Omental fat pad (tissue), 4 donors: ENCODE measurements around the gene KIRREL1. TPM values are rescaled to one million over a fixed set of nuclear protein-coding genes. Genes with fewer than 3 reads are reported as not detected.

ENCODE experiments used
- ATAC-seq: fragments of 150-250 bp; one replicate; pipeline ENCODE4 v1.9.1; 2016; ENCODE audit warnings: mild to moderate bottlenecking, moderate library complexity; ENCODE audit not compliant: low FRiP score
- DNase-seq: peaks from one replicate; pipeline ENCODE4 v3.0.0-alpha.2; 2019; ENCODE audit warnings: low spot score
- total RNA-seq, 4 donors: library from RNA; depleted of rRNA; stranded (reverse); fragments of >200 nt; gene quantifications; one replicate each; pipeline ENCODE4 v1.1.0, GENCODE V29; 2016
- TF ChIP-seq, protein P1 (sequence below), 3 donors: fragments of 450-650 bp; IDR thresholded peaks; one replicate each; pipeline ENCODE4 v1.5.1; 2016 to 2017; ENCODE audit warnings: antibody characterized with exemption in 3 of 3, mild to moderate bottlenecking in 3 of 3, moderate library complexity in 2 of 3

Gene KIRREL1
- total RNA-seq, 4 donors from 2014 or later, result 47.2 to 81.6 (median 61.6) TPM

DNA sequence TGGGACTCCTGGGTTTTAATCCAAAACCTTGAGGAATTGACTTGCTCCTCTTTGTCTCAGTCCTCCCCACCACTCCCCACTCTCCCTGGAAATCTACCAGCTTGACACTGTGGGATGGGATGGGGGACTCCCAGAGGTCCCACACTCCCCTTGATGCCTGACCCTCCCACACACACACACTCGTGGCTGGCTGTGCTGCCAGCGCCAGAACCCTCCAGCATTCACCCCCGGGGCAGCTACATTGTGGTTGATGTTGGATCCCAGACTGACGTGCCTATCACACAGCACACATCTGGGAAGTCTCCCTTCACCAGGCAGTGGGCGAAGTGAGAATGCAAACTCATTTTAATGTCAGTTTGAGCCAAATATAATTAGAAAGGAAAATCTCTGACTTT is 10.0 kb downstream of the KIRREL1 start:
- ATAC-seq (peak; percentile 24), DNase-seq (no peak)
- TF ChIP-seq, protein P1, sequence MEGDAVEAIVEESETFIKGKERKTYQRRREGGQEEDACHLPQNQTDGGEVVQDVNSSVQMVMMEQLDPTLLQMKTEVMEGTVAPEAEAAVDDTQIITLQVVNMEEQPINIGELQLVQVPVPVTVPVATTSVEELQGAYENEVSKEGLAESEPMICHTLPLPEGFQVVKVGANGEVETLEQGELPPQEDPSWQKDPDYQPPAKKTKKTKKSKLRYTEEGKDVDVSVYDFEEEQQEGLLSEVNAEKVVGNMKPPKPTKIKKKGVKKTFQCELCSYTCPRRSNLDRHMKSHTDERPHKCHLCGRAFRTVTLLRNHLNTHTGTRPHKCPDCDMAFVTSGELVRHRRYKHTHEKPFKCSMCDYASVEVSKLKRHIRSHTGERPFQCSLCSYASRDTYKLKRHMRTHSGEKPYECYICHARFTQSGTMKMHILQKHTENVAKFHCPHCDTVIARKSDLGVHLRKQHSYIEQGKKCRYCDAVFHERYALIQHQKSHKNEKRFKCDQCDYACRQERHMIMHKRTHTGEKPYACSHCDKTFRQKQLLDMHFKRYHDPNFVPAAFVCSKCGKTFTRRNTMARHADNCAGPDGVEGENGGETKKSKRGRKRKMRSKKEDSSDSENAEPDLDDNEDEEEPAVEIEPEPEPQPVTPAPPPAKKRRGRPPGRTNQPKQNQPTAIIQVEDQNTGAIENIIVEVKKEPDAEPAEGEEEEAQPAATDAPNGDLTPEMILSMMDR (IDR thresholded peaks at IDR 0.05), result no peak

DNA sequence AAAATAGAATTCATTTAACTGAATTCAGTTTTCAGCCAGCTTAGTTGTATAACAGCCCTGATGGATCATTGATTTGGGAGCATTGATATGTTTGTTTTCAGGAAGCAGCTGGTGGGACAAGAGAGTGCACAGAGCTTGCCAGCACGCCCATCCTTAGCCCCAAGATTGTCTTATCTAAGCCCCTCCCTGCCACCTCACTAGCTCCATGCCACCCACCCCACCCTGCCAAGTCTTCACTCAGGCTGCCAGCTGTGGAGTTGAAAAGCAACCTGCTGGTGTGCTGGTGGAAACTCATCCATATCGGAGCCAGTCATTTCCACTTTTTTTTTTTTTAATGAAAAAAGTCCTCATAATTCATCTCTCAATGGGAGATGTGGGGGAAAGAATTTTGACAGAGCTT is 11.8 kb downstream of the KIRREL1 start:
- TF ChIP-seq, protein P1 (IDR thresholded peaks at IDR 0.05), result no peak
- DNase-seq (no peak), ATAC-seq (no peak)

DNA sequence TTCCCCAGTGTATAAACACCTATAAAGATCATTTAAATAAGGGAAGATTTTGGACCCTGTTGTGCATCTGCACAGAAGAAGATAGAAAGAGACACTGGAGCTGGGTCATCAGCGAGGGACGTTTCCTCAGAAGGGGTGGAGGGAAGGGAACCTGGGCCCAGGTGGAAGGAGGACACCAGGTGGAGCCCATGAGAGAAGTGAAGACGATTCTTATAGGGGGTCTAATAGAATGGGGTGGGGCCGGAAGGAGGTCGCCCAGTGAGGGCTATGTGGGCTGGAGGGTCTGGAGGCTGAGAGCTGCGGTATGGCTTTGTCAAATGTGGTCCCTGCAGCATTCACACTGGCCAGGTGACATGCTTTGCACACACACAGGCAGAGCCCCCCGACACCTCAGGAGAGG is 13.7 kb downstream of the KIRREL1 start:
- DNase-seq (no peak), ATAC-seq (no peak)
- TF ChIP-seq, protein P1 (IDR thresholded peaks at IDR 0.05), result no peak

DNA sequence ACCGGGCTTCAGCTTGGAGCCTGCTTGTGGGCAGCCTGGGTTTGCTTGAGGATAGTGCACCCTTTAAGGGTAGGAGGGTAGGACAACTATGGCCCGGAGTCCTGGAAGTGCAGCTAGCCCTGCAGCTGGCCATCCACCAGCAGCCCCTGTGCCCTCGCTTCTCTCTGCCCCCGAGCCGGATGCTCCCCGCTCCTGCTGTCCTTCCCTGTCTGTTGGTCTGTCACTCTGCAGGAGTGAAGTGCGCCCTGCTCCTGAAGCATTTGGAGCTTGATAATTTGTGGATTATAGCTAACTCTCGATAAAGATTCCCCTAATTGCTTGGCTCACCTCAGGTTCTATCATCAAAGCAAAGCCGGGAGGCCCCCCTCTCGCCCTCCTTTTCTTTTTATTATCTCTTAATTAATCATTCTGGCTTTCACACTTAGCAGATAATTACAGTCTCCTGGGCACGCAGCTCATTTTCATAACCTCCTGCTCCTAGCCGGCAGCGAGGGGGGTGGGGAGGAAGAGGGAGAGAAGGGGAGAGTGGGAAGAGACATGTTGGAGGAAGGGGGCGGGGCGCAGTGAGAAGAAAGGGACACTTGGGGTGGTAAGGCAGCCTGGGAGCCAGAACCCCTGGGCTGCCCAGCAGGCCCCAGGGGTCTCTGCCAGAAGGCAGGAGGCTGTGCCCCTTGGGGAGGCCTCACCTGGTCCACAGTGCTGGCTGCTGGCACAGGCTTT is 14.4 kb downstream of the KIRREL1 start:
- DNase-seq (no peak), ATAC-seq (no peak)
- TF ChIP-seq, protein P1 (IDR thresholded peaks at IDR 0.05), result no peak

DNA sequence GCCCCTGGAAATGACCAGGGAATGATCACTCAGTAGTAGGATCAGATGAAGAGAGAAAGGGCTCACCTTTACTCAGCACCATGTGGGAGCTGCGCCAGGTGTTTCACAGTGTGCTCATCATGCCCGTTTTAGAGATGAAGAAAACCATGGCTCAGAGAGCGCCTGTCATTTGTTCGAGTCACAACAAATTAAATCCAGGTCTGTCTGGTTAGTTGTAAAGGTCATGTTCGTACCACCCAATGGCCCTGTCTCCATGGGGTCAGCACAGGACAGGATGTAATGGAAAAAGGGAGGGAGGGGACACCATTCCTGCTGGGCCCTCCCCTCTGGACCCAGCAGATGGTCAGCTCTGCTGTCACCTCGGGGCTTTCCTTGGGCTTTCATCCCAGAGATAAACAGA is 15.2 kb downstream of the KIRREL1 start:
- ATAC-seq, result peak; percentile 16

DNA sequence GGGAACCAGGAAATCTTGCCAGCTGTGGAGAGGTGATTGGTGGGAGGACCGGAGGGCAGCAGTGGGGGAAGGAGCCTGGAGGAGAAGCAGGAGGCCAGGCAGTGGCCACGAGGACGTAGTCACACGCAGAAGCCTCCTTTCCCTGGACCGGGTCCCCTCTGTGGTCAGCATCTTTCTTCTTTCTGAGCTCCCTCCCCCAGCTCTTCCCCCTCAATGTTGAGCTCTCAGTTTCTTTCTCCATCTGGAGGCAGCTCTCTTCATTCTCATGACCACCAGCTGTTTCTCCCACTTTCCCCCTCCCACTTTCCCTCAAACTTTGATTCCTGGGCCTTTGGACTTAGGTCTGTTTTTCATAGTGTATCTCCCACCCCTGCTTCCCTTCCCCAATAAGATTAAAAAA is 18.3 kb downstream of the KIRREL1 start:
- no peak for ATAC-seq

More for the DNA sequence above, 15.2 kb downstream of the KIRREL1 start:
- TF ChIP-seq, protein P1 (IDR thresholded peaks at IDR 0.05), result no peak
- no peak for DNase-seq

More for the DNA sequence above, 18.3 kb downstream of the KIRREL1 start:
- TF ChIP-seq, protein P1 (IDR thresholded peaks at IDR 0.05), result no peak
- no peak for DNase-seq
